SK-N-SH (cell line): ENCODE results near the gene BRCA1. TPM values are rescaled to one million over a fixed set of nuclear protein-coding genes. Genes with fewer than 3 reads are reported as not detected.
"Not testable (repeated sequence)": the region's sequence is repeated elsewhere in the genome, so short reads cannot be mapped to it uniquely, and the experiment has no call there.

ENCODE experiments used
- CTCF ChIA-PET: fragments of 300-600, 350-600 bp; formaldehyde crosslinking; extraction: SDS; loops from one replicate; lab custom pipeline; 2021; lab: Yijun Ruan, JAX
- POLR2A ChIA-PET: fragments of 350-600 bp; sonication (Branson Sonifier 250); formaldehyde crosslinking; extraction: SDS; loops from one replicate; lab custom pipeline; 2020; ENCODE audit warnings: antibody characterized with exemption, inconsistent platforms; lab: Yijun Ruan, JAX
- DNase-seq: peaks from one replicate; pipeline ENCODE4 v3.0.0; 2012
- H2AFZ ChIP-seq: fragments of 200-600 bp; sonication (generic); 2 replicates; pipeline ENCODE4 v1.8.1; 2016; ENCODE audit warnings: antibody characterized with exemption, mild to moderate bottlenecking, low read depth
- H3F3A ChIP-seq: fragments of 200-600 bp; sonication (generic); replicated peaks from 2 replicates; pipeline ENCODE3; 2016; ENCODE audit warnings: antibody characterized with exemption, mild to moderate bottlenecking; ENCODE audit not compliant: insufficient read depth
- H3K27ac ChIP-seq, 2 experiments: fragments of 200-500 bp in 1 of 2; fragments of 200-600 bp in 1 of 2; sonication (Bioruptor generic) in 1 of 2; sonication (generic), shearing (Covaris generic) in 1 of 2; 2 replicates each; pipeline versions ENCODE4 v1.5.1 to v1.6.1; 2014 to 2016; ENCODE audit warnings: low read depth in 2 of 2, inconsistent platforms in 1 of 2, low read length in 1 of 2, mild to moderate bottlenecking in 1 of 2, mixed read lengths in 1 of 2
- H3K27me3 ChIP-seq: fragments of 200-600 bp; sonication (generic), shearing (Covaris generic); 2 replicates; pipeline ENCODE4 v1.6.1; 2016; ENCODE audit warnings: mixed run types; ENCODE audit not compliant: insufficient read depth
- H3K36me3 ChIP-seq, 2 experiments: fragments of 200-500 bp in 1 of 2; fragments of 200-600 bp in 1 of 2; sonication (Bioruptor generic) in 1 of 2; sonication (generic) in 1 of 2; replicated peaks in 1 of 2; 2 replicates each; pipeline versions ENCODE3 to v1.5.1; 2014 to 2016; ENCODE audit warnings: low read length in 1 of 2, mild to moderate bottlenecking in 1 of 2; ENCODE audit not compliant: insufficient read depth in 2 of 2, control insufficient read depth in 1 of 2
- H3K4me1 ChIP-seq, 2 experiments: fragments of 200-500 bp in 1 of 2; fragments of 200-600 bp in 1 of 2; sonication (Bioruptor generic) in 1 of 2; sonication (generic), shearing (Covaris generic) in 1 of 2; 2 replicates each; pipeline versions ENCODE4 v1.5.1 to v1.6.1; 2014 to 2016; ENCODE audit warnings: low read depth in 1 of 2, low read length in 1 of 2, mixed run types in 1 of 2; ENCODE audit not compliant: insufficient read depth in 2 of 2, control insufficient read depth in 1 of 2
- H3K4me2 ChIP-seq: fragments of 200-600 bp; sonication (generic), shearing (Covaris generic); 2 replicates; pipeline ENCODE4 v1.6.1; 2017; ENCODE audit warnings: mixed run types
- H3K4me3 ChIP-seq, 2 experiments: fragments of 200-500 bp in 1 of 2; fragments of 200-600 bp in 1 of 2; sonication (Bioruptor generic) in 1 of 2; sonication (generic), shearing (Covaris generic) in 1 of 2; 2 replicates each; pipeline versions ENCODE4 v1.5.1 to v1.8.1; 2014 to 2016; ENCODE audit warnings: low read depth in 2 of 2, inconsistent platforms in 1 of 2, low read length in 1 of 2, mild to moderate bottlenecking in 1 of 2, mixed read lengths in 1 of 2, moderate library complexity in 1 of 2
- H3K79me2 ChIP-seq: fragments of 200-600 bp; sonication (generic); 2 replicates; pipeline ENCODE4 v1.8.1; 2017; ENCODE audit warnings: mild to moderate bottlenecking; ENCODE audit not compliant: insufficient read depth
- H3K9ac ChIP-seq: fragments of 200-600 bp; sonication (generic); 2 replicates; pipeline ENCODE4 v1.6.1; 2017; ENCODE audit warnings: mixed run types
- H3K9me2 ChIP-seq: fragments of 200-600 bp; sonication (generic); 2 replicates; pipeline ENCODE4 v1.6.1; 2017; ENCODE audit warnings: mixed run types
- H3K9me3 ChIP-seq: fragments of 200-600 bp; sonication (generic); 2 replicates; pipeline ENCODE4 v1.6.1; 2017; ENCODE audit warnings: mixed run types, mild to moderate bottlenecking, moderate library complexity
- H4K20me1 ChIP-seq: fragments of 200-600 bp; sonication (generic); 2 replicates; pipeline ENCODE4 v1.6.1; 2017; ENCODE audit warnings: mild to moderate bottlenecking, mixed run types; ENCODE audit not compliant: insufficient read depth
- CHD2 ChIP-seq: fragments of 150-350 bp; IDR thresholded peaks from 2 replicates; pipeline ENCODE4 v1.6.1; 2018; ENCODE audit warnings: low read length; ENCODE audit not compliant: partially characterized antibody
- EZH2phosphoT487 ChIP-seq: fragments of 200-600 bp; sonication (generic); IDR thresholded peaks from 2 replicates; pipeline ENCODE4 v1.6.1; 2017; ENCODE audit warnings: low read depth, mixed run types, mild to moderate bottlenecking, antibody characterized with exemption, moderate library complexity, borderline replicate concordance
- FOSL2 ChIP-seq: IDR thresholded peaks from 2 replicates; pipeline ENCODE4 v1.4.0; 2012; ENCODE audit warnings: low read depth, mild to moderate bottlenecking, moderate library complexity, borderline replicate concordance
- FOXJ3 ChIP-seq: sonication (generic); formaldehyde crosslinking; IDR thresholded peaks from 2 replicates; pipeline ENCODE4 v1.5.1; 2020; ENCODE audit warnings: mild to moderate bottlenecking, missing genetic modification reagents
- IRF3 ChIP-seq: fragments of 150-350 bp; IDR thresholded peaks from 2 replicates; pipeline ENCODE4 v1.6.1; 2016; ENCODE audit warnings: mild to moderate bottlenecking, low read depth, low read length
- JUND ChIP-seq: IDR thresholded peaks from 2 replicates; pipeline ENCODE4 v1.4.0; 2012
- NRF1 ChIP-seq: IDR thresholded peaks from 2 replicates; pipeline ENCODE4 v1.6.1; 2012; ENCODE audit warnings: low read depth, mild to moderate bottlenecking, low read length
- RAD21 ChIP-seq: IDR thresholded peaks from 2 replicates; pipeline ENCODE4 v1.6.1; 2012; ENCODE audit warnings: mild to moderate bottlenecking, low read length
- RFX5 ChIP-seq: IDR thresholded peaks from 2 replicates; pipeline ENCODE4 v1.6.1; 2012; ENCODE audit warnings: mild to moderate bottlenecking, improper control_type of control experiment, low read length
- SIN3A ChIP-seq: IDR thresholded peaks from 2 replicates; pipeline ENCODE4 v1.6.1; 2012; ENCODE audit warnings: low read depth, mild to moderate bottlenecking, low read length, moderate library complexity, borderline replicate concordance
- TEAD4 ChIP-seq: IDR thresholded peaks from 2 replicates; pipeline ENCODE4 v1.4.0; 2012; ENCODE audit warnings: mild to moderate bottlenecking, borderline replicate concordance; ENCODE audit not compliant: insufficient read depth
- ZBTB33 ChIP-seq: IDR thresholded peaks from 2 replicates; pipeline ENCODE4 v1.4.0; 2012; ENCODE audit warnings: low read depth, borderline replicate concordance
- WGBS: methylation state at CpG from one replicate; pipeline ENCODE4 v1.1.6; 2017; ENCODE audit warnings: low lambda C conversion rate; 5-methylcytosine and 5-hydroxymethylcytosine counted together
- polyA plus RNA-seq, 3 experiments: library from polyadenylated mRNA; depleted of rRNA; stranded (reverse); fragments of >200 nt; gene quantifications; 2 replicates each; pipeline ENCODE4 v1.2.3, GENCODE V29; 2012

The BRCA1 gene
- polyA plus RNA-seq, 1 of the 3 experiments (the other 2 are of a cell fraction) = 11.2 TPM

DNA sequence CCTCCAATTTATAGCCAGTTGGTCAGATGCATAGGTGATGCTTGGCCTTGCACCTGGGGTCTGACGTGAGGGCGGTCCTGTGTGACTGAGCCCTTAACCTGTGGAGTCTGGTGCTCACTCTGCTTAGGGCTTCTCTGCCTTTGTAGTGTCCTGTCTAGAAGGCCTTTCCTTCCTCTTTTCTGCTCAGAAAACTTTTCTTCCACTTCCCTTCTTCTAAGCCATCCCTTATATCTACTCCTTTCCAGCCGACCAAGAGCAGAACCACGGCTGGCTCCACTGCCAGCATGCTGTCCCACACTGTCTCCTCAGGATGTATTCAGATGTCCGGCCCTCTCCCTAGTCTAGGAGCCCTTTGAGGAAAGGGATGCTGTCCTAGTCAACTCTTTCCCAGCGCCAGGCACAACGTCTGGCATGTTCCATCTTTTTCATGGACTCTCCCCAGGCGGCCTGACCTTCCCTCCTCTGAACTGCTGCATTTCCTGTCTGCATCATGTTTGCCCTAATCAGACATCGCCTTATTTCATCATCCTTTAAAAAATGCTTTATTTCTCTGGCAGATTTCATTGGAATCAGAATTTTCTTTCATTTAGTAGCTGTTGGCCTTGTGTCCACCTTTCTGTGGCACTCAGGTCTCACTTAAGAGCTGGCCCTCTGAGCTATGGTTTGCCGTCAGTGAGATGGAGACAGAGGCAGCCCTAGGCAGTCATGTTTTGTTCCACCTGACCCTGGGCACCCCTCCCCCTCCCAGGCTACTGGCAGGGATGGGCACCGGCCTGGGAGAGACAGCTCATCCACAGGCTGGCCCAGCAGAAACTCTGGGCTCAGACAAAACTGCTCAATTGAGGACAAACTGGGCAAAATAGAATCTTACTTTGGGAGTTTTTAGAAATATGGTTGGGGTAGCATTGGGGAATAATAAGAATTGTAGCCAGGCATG, 15.5 kb upstream of the BRCA1 start:
- Histone ChIP-seq H3K9me3 (no peaks in the 10 kb centered on the region), H3K27me3 (no peaks in the 10 kb centered on the region), H3K4me2 (no peak overlapping the region), H3K27ac (no peak overlapping the region), H3K4me3 (no peak overlapping the region), H3K4me1 (no peaks in the 10 kb centered on the region), H3K36me3 (peaks cover 2 to 4% of the 10 kb centered on the region in 2 experiments), H4K20me1 (no peaks in the 10 kb centered on the region), H3K9me2 (no peaks in the 10 kb centered on the region), H2AFZ (no peak overlapping the region), H3F3A (no peaks in the 10 kb centered on the region), H3K79me2 (no peaks in the 10 kb centered on the region; the same call in 1 of the 2 replicates), H3K9ac (no peak overlapping the region)
- CTCF ChIA-PET = no interaction called here
- WGBS = 83% methylated on average over 10 of the region's 11 CpGs
- POLR2A ChIA-PET = no interaction called here
- TF ChIP-seq EZH2phosphoT487 (no peak), RAD21 (no peak), FOXJ3 (CRISPR knock-in tag) (no peak), ZBTB33 (no peak), JUND (no peak), IRF3 (no peak), CHD2 (no peak), FOSL2 (no peak), RFX5 (no peak), NRF1 (no peak), TEAD4 (no peak), SIN3A (no peak)
- no peak for DNase-seq

DNA sequence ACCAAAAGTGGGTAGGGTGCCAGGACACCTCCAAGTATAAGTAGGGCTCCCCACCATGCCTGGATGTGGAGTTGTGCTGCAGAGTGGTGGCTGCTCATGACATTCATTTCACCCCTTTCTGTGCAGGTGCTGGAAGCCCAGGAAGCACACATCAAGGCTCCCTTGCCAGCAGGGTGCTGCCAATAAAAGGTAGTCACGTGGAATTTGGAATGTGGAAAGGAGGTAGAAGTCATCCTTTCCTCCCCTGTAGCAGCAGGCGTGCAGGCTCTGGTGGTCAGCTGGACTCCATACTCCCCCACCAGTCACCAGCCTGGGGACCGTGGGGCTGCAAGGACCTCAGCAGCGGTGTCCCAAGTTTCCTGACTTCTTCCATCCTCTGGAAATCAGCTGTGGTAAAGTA, 13.4 kb upstream of the BRCA1 start:
- DNase-seq, H3K9me2 ChIP-seq, H3K4me2 ChIP-seq, H3K9me3 ChIP-seq, H4K20me1 ChIP-seq, H2AFZ ChIP-seq, POLR2A ChIA-PET, H3K4me3 ChIP-seq, H3K4me1 ChIP-seq, H3K27ac ChIP-seq, H3K27me3 ChIP-seq, H3K79me2 ChIP-seq, CTCF ChIA-PET, H3F3A ChIP-seq, H3K9ac ChIP-seq: not testable (repeated sequence)
- WGBS = 100% methylated on average over 3 of the region's 4 CpGs
- peaks cover 10 to 14% of the 10 kb centered on the region in 2 experiments for H3K36me3 ChIP-seq

DNA sequence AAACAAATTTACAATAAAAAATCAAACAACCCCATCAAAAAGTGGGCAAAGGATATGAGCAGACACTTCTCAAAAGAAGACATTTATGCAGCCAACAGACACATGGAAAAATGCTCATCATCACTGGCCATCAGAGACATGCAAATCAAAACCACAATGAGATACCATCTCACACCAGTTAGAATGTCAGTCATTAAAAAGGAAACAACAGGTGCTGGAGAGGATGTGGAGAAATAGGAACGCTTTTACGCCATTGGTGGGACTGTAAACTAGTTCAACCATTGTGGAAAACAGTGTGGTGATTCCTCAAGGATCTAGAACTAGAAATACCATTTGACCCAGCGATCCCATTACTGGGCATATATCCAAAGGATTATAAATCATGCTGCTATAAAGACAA, 11.4 kb upstream of the BRCA1 start:
- H3F3A ChIP-seq, H3K9me3 ChIP-seq, POLR2A ChIA-PET, H3K79me2 ChIP-seq, H4K20me1 ChIP-seq, H3K9ac ChIP-seq, H2AFZ ChIP-seq, H3K4me2 ChIP-seq, H3K4me1 ChIP-seq, H3K27ac ChIP-seq, H3K9me2 ChIP-seq, CTCF ChIA-PET, H3K4me3 ChIP-seq, DNase-seq, H3K27me3 ChIP-seq: not testable (repeated sequence)
- 96% methylated on average over 3 of the region's 3 CpGs for WGBS
- peaks cover 12 to 20% of the 10 kb centered on the region in 2 experiments for H3K36me3 ChIP-seq
